GM19239 (cell line): Measurements from ENCODE around the gene LIPH.
"Not testable (repeated sequence)": the region's sequence is repeated elsewhere in the genome, so short reads cannot be mapped to it uniquely, and the experiment has no call there.

Experiments used
- DNase-seq: peaks from one replicate; pipeline ENCODE4 v3.0.0; 2011; ENCODE audit warnings: low spot score; ENCODE audit not compliant: insufficient read length
- FAIRE-seq: peaks from 2 replicates; lab custom pipeline; 2011; peaks lifted over from hg19 to GRCh38; lab: Jason Lieb, UNC

Gene LIPH

DNA sequence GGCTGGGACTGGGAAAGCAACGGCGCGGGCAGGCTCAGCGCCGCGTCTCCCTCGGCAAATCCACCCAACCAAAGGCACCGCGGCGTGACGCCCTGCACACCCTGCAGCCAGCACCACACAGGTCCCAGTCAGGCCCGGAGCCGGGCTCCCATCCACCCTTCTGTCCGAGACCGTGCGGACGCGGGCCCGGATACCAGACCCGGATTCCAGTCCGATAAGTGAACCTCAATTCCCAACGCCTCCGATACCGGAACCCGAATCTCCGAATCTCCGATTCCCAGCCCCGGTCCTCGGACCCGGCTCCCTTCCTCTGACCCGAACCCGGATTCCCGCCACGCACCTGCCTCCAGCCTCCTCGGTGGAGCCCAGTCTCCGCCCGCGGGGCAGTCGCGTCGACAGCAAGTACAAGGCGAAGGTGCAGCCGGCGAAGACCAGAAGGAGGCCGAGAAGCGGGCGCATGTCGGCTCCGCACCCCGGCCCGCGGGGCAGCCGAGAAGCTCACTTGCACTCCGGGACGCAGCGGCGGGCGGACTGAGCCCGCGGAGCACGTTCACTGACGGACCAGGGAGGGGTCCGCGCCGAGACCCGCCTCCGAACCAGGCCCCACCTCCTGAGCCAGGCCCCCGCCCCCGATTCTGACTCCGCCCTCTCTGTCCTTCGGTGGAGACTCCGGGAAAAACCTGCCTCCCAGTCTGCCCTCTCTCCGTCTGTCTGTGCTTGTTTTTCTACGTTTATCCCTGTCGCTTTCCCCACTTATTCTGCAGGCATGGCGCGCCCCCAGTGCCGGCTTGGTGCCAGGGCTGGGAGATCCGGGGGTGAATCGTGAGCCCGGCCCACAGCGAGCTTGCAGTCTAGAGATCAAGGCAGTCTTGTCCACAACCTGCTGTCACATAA, 53.6 kb downstream of the LIPH start, which contains the start of gene TMEM41A:
TSS of gene TMEM41A (minus strand) at position 533 of the 894 bp plus-strand sequence. CDS start at position 459, 74 bp downstream.
- DNase-seq (peak; percentile 88), FAIRE-seq (peak; percentile 81)

- DNase-seq (no peak), FAIRE-seq (no peak)
Observed at GRCh38 chr3:185490241-185490640, 62.1 kb downstream of the LIPH start.

GRCh38 chr3:185489462-185489861, 62.9 kb downstream of the LIPH start:
- FAIRE-seq (no peak), DNase-seq (no peak)

DNA sequence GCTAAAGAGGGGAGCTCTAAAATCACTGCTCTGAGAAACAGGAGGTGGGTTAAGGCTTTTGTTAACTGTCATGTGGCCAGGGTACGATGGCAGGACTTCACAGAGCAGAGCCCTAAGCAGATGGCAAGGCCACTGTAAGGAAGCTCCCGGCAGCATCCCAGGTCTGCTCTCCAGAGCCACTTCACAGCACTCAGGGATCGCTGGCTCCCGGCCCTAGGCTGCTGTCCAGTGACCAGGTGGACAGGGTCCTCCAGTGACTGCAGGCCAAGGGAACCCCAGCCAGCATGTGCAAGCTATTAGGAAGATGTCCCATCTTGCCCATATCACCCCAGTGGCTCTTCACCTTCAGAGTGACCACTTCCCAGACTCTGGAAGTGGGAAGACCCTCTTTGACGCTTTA, 63.9 kb downstream of the LIPH start:
- DNase-seq (no peak), FAIRE-seq (no peak)

GRCh38 chr3:185486394-185486793, 66.0 kb downstream of the LIPH start:
- no peak for FAIRE-seq
- no peak for DNase-seq

- DNase-seq (no peak), FAIRE-seq (no peak)
Observed at GRCh38 chr3:185484296-185484695, 68.1 kb downstream of the LIPH start.

- DNase-seq (no peak), FAIRE-seq (no peak)
Observed at GRCh38 chr3:185479373-185479945, 72.9 kb downstream of the LIPH start.

DNA sequence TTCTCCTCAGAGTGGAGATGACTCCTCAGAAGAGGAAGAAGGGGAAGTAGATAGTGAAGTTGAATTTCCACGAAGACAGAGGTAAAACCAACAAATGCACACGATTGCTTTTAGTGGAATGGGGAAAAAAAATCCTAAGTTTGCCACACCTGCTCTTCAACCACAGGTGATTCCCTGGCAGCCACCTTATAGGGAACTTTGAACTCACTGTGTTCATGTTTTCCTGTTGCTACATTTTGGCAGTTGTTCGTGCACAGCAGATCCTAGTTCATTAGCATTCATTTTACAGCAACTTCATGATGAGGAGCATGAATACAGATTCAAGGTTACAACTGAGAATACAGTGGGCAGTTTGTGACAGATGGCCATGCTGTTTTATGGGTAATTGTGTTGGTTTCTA, 75.1 kb downstream of the LIPH start:
- DNase-seq: no peak
- FAIRE-seq: no peak

DNA sequence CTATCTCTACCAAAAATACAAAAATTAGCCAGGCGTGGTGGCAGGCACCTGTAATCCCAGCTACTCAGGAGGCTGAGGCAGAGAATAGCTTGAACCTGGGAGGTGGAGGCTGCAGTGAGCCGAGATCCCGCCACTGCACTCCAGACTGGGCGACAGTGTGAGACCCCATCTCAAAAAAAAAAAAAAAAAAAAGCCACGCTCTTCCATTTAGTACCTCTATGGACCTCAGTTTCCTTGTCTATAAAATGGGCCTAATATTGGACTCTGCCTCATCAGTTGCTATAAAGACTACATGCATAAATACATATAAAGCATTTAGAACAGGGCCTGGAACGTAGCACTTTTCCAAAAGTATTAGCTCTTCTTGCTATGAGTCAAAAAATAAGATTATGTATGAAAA, 77.5 kb downstream of the LIPH start:
- not testable (repeated sequence) for DNase-seq, FAIRE-seq

- FAIRE-seq (no peak), DNase-seq (no peak)
Observed at GRCh38 chr3:185473290-185473815, 79.0 kb downstream of the LIPH start.

- DNase-seq (no peak), FAIRE-seq (no peak)
Observed at GRCh38 chr3:185470323-185470722, 82.1 kb downstream of the LIPH start.

GRCh38 chr3:185469542-185469941, 82.8 kb downstream of the LIPH start:
- DNase-seq: no peak
- no peak for FAIRE-seq

DNA sequence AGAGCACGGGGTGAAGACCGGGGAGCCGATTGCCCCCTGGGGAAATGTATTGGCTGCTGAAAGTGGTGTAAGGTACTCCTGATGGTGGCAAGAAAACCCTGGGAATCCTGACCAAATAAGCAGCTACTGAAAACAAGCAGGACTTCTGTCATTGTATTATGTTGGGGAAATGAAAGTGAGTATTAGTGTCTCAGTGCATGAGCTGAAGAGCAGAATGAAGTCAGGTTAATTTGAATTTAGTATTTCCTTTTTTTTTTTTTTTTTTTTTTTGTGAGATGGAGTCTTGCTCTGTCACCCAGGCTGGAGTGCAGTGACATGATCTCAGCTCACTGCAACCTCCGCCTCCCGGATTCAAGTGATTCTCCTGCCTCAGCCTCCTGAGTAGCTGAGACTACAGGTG, 86.3 kb downstream of the LIPH start:
- not testable (repeated sequence) for DNase-seq, FAIRE-seq

- DNase-seq: no peak
- no peak for FAIRE-seq
Observed at GRCh38 chr3:185465471-185465870, 86.9 kb downstream of the LIPH start.

DNA sequence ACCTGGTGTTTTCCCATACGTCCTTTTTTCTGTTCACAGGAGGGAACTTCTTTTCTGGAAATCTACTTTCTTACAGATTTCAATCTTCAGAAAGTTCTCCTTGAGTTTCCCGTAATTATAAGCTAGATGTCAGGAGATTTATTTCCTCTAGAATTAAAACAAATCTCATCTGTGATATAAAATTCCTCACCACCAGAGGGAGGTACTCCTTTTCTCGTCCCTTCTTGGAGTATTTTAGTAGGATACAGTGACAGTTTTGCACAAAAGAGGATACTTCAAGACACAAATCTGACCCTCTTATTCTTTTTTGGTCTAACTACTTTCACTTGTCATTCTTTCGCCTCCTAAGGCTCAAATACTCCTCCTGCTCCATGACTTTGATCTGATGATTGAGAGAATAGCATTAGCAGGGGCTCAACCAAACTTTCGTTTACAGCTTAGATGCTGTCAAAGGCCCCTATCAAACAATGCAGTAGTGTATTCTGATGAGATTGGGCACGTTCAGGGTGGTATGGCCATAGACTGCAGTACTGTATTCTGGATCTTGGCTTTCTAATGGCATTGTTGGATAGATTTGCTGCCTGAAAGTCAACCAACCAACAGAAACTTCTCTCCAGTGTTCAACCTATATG, 91.6 kb downstream of the LIPH start:
- no peak for FAIRE-seq
- no peak for DNase-seq

GRCh38 chr3:185460309-185460708, 92.1 kb downstream of the LIPH start:
- FAIRE-seq: no peak

GRCh38 chr3:185457376-185457775, 95.0 kb downstream of the LIPH start:
- FAIRE-seq: no peak

More at GRCh38 chr3:185460309-185460708, 92.1 kb downstream of the LIPH start:
- DNase-seq: no peak

More at GRCh38 chr3:185457376-185457775, 95.0 kb downstream of the LIPH start:
- no peak for DNase-seq
